Adrenal gland (tissue), 12 donors: ENCODE data around the gene SPATA12. TPM values are rescaled to one million over a fixed set of nuclear protein-coding genes. Genes with fewer than 3 reads are reported as not detected.

Source experiments
- DNase-seq, 7 donors: peaks; one replicate each; pipeline ENCODE4 v3.0.0-alpha.2; 2019 to 2020
- H3K27ac ChIP-seq, 5 donors: fragments of 200-600 bp; sonication (generic) in 4 of 5; 1 replicate in 3 of 5; 2 replicates in 2 of 5; pipeline versions ENCODE4 v1.5.1 to v1.8.0; 2016 to 2020; ENCODE audit warnings: mild to moderate bottlenecking in 1 of 5
- H3K27me3 ChIP-seq: fragments of 200-600 bp; 2 replicates; pipeline ENCODE4 v1.8.0; 2021
- H3K36me3 ChIP-seq, 2 donors: fragments of 200-600 bp; replicated peaks in 1 of 2; 1 replicate in 1 of 2; 2 replicates in 1 of 2; pipeline versions ENCODE4 v1.5.1 to v1.8.0; 2018 to 2022
- H3K4me1 ChIP-seq, 2 donors: fragments of 200-600 bp; replicated peaks in 1 of 2; 1 replicate in 1 of 2; 2 replicates in 1 of 2; pipeline versions ENCODE4 v1.5.1 to v1.8.0; 2018 to 2021
- H3K4me3 ChIP-seq, 4 donors: fragments of 200-600 bp; sonication (generic) in 3 of 4; one replicate each; pipeline ENCODE4 v1.5.1; 2016 to 2018
- H3K9me3 ChIP-seq, 3 donors: fragments of 200-600 bp; sonication (generic) in 1 of 3; replicated peaks in 1 of 3; 1 replicate in 2 of 3; 2 replicates in 1 of 3; pipeline versions ENCODE4 v1.5.1 to v1.8.0; 2016 to 2021
- POLR2A ChIP-seq, 2 donors: fragments of 450-650 bp; IDR thresholded peaks; one replicate each; pipeline ENCODE4 v1.6.1; 2017; ENCODE audit warnings: antibody characterized with exemption in 2 of 2, mild to moderate bottlenecking in 2 of 2, moderate library complexity in 1 of 2
- WGBS, 4 donors: extraction: QIAGEN DNeasy Blood & Tissue Kit in 2 of 4; methylation state at CpG; one replicate each; pipeline versions ENCODE4 v1.1.5 to v1.1.7; 2013 to 2017; 5-methylcytosine and 5-hydroxymethylcytosine counted together
- intact Hi-C, 2 donors: fragments of 100-400 bp; cut with DNase I; formaldehyde crosslinking; loops; one replicate each; pipeline versions ENCODE4 v1.14.1 to v1.15.0; 2022 to 2023
- polyA plus RNA-seq, 3 donors: library from polyadenylated mRNA; stranded (reverse); fragments of 200-250 nt in 2 of 3; fragments of 350-450 nt in 1 of 3; fragmentation: Illumina TruSeq in 1 of 3; extraction: RNeasy Lipid Tissue Mini Kit (QIAGEN cat#74804) in 1 of 3; gene quantifications; one replicate each; pipeline ENCODE4 v1.2.3, GENCODE V29; 2013 to 2014
- total RNA-seq, 9 donors: library from RNA; depleted of rRNA in 4 of 9; stranded (reverse); fragments of >200 nt in 4 of 9; fragments of 120-200 nt in 1 of 9; fragmentation: NEBNext Ultra II Directional in 1 of 9; extraction: Animal tissue kit (Norgen Biotek cat#: 25700) in 1 of 9; gene quantifications; one replicate each; pipeline versions ENCODE4 v1.1.0 to v1.2.4, GENCODE V29; 2013 to 2023
- TF ChIP-seq, protein P1 (sequence below), 6 experiments: fragments of 450-650 bp in 4 of 6; fragments of 200-600 bp in 2 of 6; sonication (generic) in 1 of 6; IDR thresholded peaks; 1 replicate in 5 of 6; 2 replicates in 1 of 6; pipeline versions ENCODE4 v1.5.1 to v1.8.0; 2016 to 2021; ENCODE audit warnings: antibody characterized with exemption in 6 of 6, mild to moderate bottlenecking in 2 of 6, moderate library complexity in 1 of 6
- donor health status: healthy with polysubstance abuse.
- donor health status: Bipolar disorder and iron deficiency.
- donor health status: DM: yes; HTN: yes; CAD: no.
- donor health status: DM: no; HTN: no; CAD: no.
- donor health status: DM: no; HTN: no; CAD: no.
- donor health status: DM: yes; HTN: yes; CAD: no.

SPATA12 gene
- total and polyA plus RNA-seq, 12 donors: 0.07 to 0.83 (median 0.44) TPM; not detected in 4

DNA sequence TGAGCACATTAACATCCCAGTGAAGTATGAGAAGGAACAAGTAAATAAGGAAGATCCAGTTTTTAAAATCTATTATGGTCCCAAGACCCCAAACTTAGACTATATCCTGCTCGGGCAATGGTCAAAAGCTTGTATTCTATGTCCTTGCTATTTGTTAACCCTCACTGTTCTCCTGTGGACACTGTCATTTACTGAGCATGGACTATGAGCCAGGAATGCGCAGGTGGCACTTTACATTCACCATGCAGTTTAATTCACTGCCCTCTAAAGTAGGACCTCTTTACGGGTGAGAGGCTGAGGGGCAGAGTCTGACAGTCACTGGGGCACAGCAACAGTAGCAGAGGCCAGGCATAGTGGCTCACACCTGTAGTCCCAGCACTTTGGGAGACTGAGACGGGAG lies 28.6 kb downstream of the SPATA12 start:
- Histone ChIP-seq H3K36me3 (no peaks in the 10 kb centered on the region), H3K27ac (no peak overlapping the region), H3K9me3 (no peaks in the 10 kb centered on the region), H3K27me3 (no peaks in the 10 kb centered on the region), H3K4me1 (peaks cover 0 to 6% of the 10 kb centered on the region in 2 donors), H3K4me3 (no peak overlapping the region)
- TF ChIP-seq, protein P1, sequence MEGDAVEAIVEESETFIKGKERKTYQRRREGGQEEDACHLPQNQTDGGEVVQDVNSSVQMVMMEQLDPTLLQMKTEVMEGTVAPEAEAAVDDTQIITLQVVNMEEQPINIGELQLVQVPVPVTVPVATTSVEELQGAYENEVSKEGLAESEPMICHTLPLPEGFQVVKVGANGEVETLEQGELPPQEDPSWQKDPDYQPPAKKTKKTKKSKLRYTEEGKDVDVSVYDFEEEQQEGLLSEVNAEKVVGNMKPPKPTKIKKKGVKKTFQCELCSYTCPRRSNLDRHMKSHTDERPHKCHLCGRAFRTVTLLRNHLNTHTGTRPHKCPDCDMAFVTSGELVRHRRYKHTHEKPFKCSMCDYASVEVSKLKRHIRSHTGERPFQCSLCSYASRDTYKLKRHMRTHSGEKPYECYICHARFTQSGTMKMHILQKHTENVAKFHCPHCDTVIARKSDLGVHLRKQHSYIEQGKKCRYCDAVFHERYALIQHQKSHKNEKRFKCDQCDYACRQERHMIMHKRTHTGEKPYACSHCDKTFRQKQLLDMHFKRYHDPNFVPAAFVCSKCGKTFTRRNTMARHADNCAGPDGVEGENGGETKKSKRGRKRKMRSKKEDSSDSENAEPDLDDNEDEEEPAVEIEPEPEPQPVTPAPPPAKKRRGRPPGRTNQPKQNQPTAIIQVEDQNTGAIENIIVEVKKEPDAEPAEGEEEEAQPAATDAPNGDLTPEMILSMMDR (IDR thresholded peaks at IDR 0.05): no peak
- TF ChIP-seq POLR2A (IDR thresholded peaks at IDR 0.05): no peak
- 88 to 89% (median 89%) methylated on average over 4 of the region's 4 CpGs for WGBS, 4 donors
- no peak for DNase-seq
- intact Hi-C loops: no loop called here

GRCh38 chr3:57091521-57092273 lies 31.2 kb downstream of the SPATA12 start:
- no peaks in the 10 kb centered on the region for H3K4me1 ChIP-seq
- no peak overlapping the region for H3K4me3 ChIP-seq
- H3K9me3 ChIP-seq: no peaks in the 10 kb centered on the region
- H3K27ac ChIP-seq: no peak overlapping the region
- no peak for DNase-seq
- no peaks in the 10 kb centered on the region for H3K27me3 ChIP-seq
- TF ChIP-seq POLR2A (IDR thresholded peaks at IDR 0.05): no peak
- TF ChIP-seq, protein P1 (IDR thresholded peaks at IDR 0.05): no peak
- WGBS, 4 donors: 82 to 90% (median 86%) methylated on average over 3 of the region's 3 CpGs
- intact Hi-C loops: no loop called here
- H3K36me3 ChIP-seq: no peaks in the 10 kb centered on the region

DNA sequence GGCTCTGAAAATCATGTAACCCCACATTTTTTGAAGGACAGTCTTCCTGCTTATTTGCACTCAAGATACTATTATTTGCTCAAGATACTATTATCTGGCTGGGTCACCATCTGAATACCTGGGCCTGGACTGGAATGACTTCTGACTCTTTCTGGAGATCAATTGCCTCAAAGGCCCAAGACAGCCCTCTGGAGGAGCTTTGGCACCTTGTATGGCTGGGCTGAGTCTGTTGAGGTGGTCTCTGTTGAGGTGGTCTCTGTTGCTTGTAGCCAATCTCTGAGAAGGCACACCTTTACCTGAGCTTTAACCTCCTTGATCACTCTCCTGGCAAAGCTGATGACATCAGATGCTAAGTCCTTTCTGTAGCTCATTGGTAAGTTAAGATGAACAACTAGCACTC lies 33.0 kb downstream of the SPATA12 start:
- Histone ChIP-seq H3K27ac (no peak overlapping the region), H3K4me1 (no peaks in the 10 kb centered on the region), H3K27me3 (no peaks in the 10 kb centered on the region), H3K4me3 (no peak overlapping the region), H3K36me3 (no peaks in the 10 kb centered on the region), H3K9me3 (no peaks in the 10 kb centered on the region)
- intact Hi-C loops: no loop called here
- no peak for TF ChIP-seq POLR2A (IDR thresholded peaks at IDR 0.05)
- TF ChIP-seq, protein P1 (IDR thresholded peaks at IDR 0.05): no peak
- DNase-seq: no peak

DNA sequence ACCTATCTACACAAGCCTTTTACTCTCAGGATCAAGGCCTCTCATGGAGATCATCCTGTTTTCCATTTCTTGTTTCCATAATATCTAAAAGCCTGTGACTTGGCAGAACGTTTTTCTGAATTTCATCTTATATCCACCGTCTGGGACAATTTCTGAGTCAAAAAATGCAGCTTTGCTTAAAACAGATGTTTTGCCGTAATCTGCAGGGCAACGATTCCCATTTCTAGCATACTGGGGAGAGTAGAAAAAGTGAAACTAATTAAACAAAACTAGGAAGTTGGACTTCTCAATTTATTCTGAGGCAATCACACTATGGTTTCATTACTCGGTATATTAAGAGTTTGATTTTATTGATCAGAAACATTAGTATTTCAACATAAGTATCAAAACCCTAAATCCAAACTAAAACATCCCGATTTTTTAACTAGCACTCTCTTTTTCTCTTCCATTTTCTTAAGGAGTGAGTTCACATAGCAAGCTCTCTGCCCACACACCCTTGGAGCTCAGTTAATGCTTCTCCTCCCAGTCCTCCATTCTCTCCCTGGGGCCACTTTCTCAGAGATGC lies 33.6 kb downstream of the SPATA12 start:
- intact Hi-C loops: no loop called here

More for the DNA sequence above, 33.6 kb downstream of the SPATA12 start:
- no peaks in the 10 kb centered on the region for H3K27me3 ChIP-seq
- no peak overlapping the region for H3K4me3 ChIP-seq
- no peaks in the 10 kb centered on the region for H3K9me3 ChIP-seq
- no peaks in the 10 kb centered on the region for H3K4me1 ChIP-seq
- no peak for DNase-seq
- H3K27ac ChIP-seq: no peak overlapping the region
- TF ChIP-seq, protein P1 (IDR thresholded peaks at IDR 0.05): no peak
- no peak for TF ChIP-seq POLR2A (IDR thresholded peaks at IDR 0.05)
- no peaks in the 10 kb centered on the region for H3K36me3 ChIP-seq
- 66 to 74% (median 71%) methylated on average over 6 of the region's 6 CpGs for WGBS, 4 donors
